HG02970 (cell line): ENCODE results near the gene CCSER1.

Experiments
- ATAC-seq: cut with Tn5 transposase; IDR thresholded peaks from one replicate; pipeline ENCODE4 v1.9.1; 2021; ENCODE audit warnings: mild to moderate bottlenecking, moderate library complexity, moderate number of reproducible peaks; ENCODE audit not compliant: unreplicated experiment, low FRiP score

CCSER1 gene

GRCh38 chr4:90994851-90995574 lies 867.8 kb downstream of the CCSER1 start:
- ATAC-seq, result no peak

- no peak for ATAC-seq
These were observed 868.8 kb downstream of the CCSER1 start for GRCh38 chr4:90995996-90996395.

- no peak for ATAC-seq
These were observed 869.6 kb downstream of the CCSER1 start for GRCh38 chr4:90996813-90997212.

GRCh38 chr4:91015861-91016260 lies 888.7 kb downstream of the CCSER1 start:
- ATAC-seq, result no peak

GRCh38 chr4:91019513-91019912 lies 892.3 kb downstream of the CCSER1 start:
- ATAC-seq, result no peak

GRCh38 chr4:91025241-91026148 lies 898.3 kb downstream of the CCSER1 start:
- no peak for ATAC-seq

GRCh38 chr4:91028228-91028627 lies 901.0 kb downstream of the CCSER1 start:
- no peak for ATAC-seq

- no peak for ATAC-seq
These were observed 904.6 kb downstream of the CCSER1 start for GRCh38 chr4:91031761-91032160.

- ATAC-seq, result no peak
These were observed 905.7 kb downstream of the CCSER1 start for GRCh38 chr4:91032725-91033445.

- no peak for ATAC-seq
These were observed 908.1 kb downstream of the CCSER1 start for GRCh38 chr4:91035276-91035675.

- no peak for ATAC-seq
These were observed 910.8 kb downstream of the CCSER1 start for GRCh38 chr4:91037951-91038350.

- ATAC-seq, result no peak
These were observed 930.7 kb downstream of the CCSER1 start for GRCh38 chr4:91057871-91058270.

GRCh38 chr4:91058345-91058744 lies 931.2 kb downstream of the CCSER1 start:
- no peak for ATAC-seq

GRCh38 chr4:91064157-91064853 lies 937.1 kb downstream of the CCSER1 start:
- ATAC-seq, result no peak

- ATAC-seq, result no peak
These were observed 937.9 kb downstream of the CCSER1 start for GRCh38 chr4:91065117-91065516.

GRCh38 chr4:91070736-91071135 lies 943.5 kb downstream of the CCSER1 start:
- no peak for ATAC-seq

- ATAC-seq, result no peak
These were observed 949.0 kb downstream of the CCSER1 start for GRCh38 chr4:91076147-91076546.

GRCh38 chr4:91085961-91086360 lies 958.8 kb downstream of the CCSER1 start:
- ATAC-seq, result no peak

GRCh38 chr4:91087743-91088142 lies 960.5 kb downstream of the CCSER1 start:
- ATAC-seq, result no peak

GRCh38 chr4:91089178-91089577 lies 962.0 kb downstream of the CCSER1 start:
- no peak for ATAC-seq
